Progenitor cell of endocrine pancreas (in vitro differentiated cells): Measurements from ENCODE around the gene CAMK1D. TPM values are rescaled to one million over a fixed set of nuclear protein-coding genes. Genes with fewer than 3 reads are reported as not detected.

Source experiments
- DNase-seq: peaks from one replicate; pipeline ENCODE4 v3.0.0; 2021; ENCODE audit warnings: low spot score; ENCODE audit not compliant: unreplicated experiment
- H3K27ac Mint-ChIP-seq: 2 replicates; pipeline ENCODE4 v1.8.0; 2021; ENCODE audit warnings: mild to moderate bottlenecking, moderate library complexity, mixed read lengths
- H3K27me3 Mint-ChIP-seq: 2 replicates; pipeline ENCODE4 v1.8.0; 2021; ENCODE audit warnings: mixed read lengths
- H3K36me3 Mint-ChIP-seq: 2 replicates; pipeline ENCODE4 v1.8.0; 2022; ENCODE audit warnings: mixed read lengths; ENCODE audit not compliant: insufficient read depth
- H3K4me1 Mint-ChIP-seq: 2 replicates; pipeline ENCODE4 v1.8.0; 2021; ENCODE audit warnings: low read depth, mixed read lengths
- H3K4me3 Mint-ChIP-seq: 2 replicates; pipeline ENCODE4 v1.8.0; 2021; ENCODE audit warnings: low read depth, mild to moderate bottlenecking, moderate library complexity, mixed read lengths
- H3K9me3 Mint-ChIP-seq: 2 replicates; pipeline ENCODE4 v1.8.0; 2021; ENCODE audit warnings: low read depth, mixed read lengths
- CTCF ChIP-seq: fragments of 200-600 bp; sonication (generic); IDR thresholded peaks from one replicate; pipeline ENCODE4 v1.5.0; 2021; ENCODE audit warnings: antibody characterized with exemption, mild to moderate bottlenecking; ENCODE audit not compliant: unreplicated experiment
- total RNA-seq: library from RNA; stranded (reverse); gene quantifications from 2 replicates; pipeline ENCODE4 v1.2.1, GENCODE V29; 2021

The CAMK1D gene
- total RNA-seq, 1 donor from 2014 or later: 10.8 TPM

- Mint-ChIP-seq H3K27me3 (no peaks in the 10 kb centered on the region), H3K27ac (peak overlapping the region; percentile 50), H3K9me3 (no peaks in the 10 kb centered on the region), H3K36me3 (peaks cover 2% of the 10 kb centered on the region), H3K4me1 (peaks cover 18% of the 10 kb centered on the region), H3K4me3 (no peak overlapping the region)
- TF ChIP-seq CTCF: no peak
- no peak for DNase-seq
Measured at GRCh38 chr10:12771981-12772760, 422.8 kb downstream of the CAMK1D start.

- H3K4me3 Mint-ChIP-seq: no peak overlapping the region
- H3K4me1 Mint-ChIP-seq: peaks cover 18% of the 10 kb centered on the region
- peaks cover 2% of the 10 kb centered on the region for H3K36me3 Mint-ChIP-seq
- H3K27me3 Mint-ChIP-seq: no peaks in the 10 kb centered on the region
- no peak for DNase-seq
- TF ChIP-seq CTCF: no peak
- H3K9me3 Mint-ChIP-seq: no peaks in the 10 kb centered on the region
- no peak overlapping the region for H3K27ac Mint-ChIP-seq
Measured at GRCh38 chr10:12772797-12773587, 423.6 kb downstream of the CAMK1D start.

DNA sequence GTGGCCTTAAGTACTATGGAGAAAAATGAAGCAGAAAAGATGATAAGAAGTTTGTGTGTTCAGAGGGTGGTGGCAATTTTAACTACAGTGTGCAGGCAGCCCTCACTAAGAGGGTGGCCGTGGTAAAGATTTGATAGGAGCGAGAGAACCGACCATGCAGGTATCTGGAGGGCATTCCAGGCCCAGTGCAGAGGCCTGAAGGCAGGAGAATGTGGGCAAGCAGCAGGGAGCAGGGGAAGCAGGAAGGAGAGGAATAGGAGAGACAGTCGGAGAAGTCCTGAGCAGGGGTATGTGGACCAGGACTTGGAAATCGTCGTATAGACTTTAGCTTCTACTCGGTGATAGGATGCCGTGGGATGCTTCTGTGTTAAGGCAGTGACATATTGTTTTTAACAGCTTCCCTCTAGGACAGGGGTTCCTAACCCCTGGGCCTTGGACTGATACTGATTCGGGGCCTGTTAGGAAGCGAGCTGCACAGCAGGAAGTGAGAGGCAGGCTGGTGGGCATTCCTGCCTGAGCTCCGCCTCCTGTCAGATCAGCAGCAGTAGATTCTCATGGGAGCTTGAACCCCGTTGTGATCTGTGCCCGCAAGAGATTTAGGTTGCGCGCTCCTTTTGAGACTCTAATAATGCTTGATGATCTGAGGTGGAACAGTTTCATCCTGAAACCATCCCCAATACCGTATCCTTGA lies 425.0 kb downstream of the CAMK1D start:
- no peak for DNase-seq
- Mint-ChIP-seq H3K4me3 (no peak overlapping the region), H3K9me3 (no peaks in the 10 kb centered on the region), H3K27ac (peak overlapping the region; percentile 73), H3K4me1 (peaks cover 18% of the 10 kb centered on the region), H3K27me3 (no peaks in the 10 kb centered on the region), H3K36me3 (peaks cover 2% of the 10 kb centered on the region)
- TF ChIP-seq CTCF: no peak

- H3K9me3 Mint-ChIP-seq: no peaks in the 10 kb centered on the region
- DNase-seq: no peak
- no peaks in the 10 kb centered on the region for H3K27me3 Mint-ChIP-seq
- TF ChIP-seq CTCF: no peak
- peaks cover 17% of the 10 kb centered on the region for H3K4me1 Mint-ChIP-seq
- peaks cover 2% of the 10 kb centered on the region for H3K36me3 Mint-ChIP-seq
- no peak overlapping the region for H3K27ac Mint-ChIP-seq
- no peak overlapping the region for H3K4me3 Mint-ChIP-seq
Measured at GRCh38 chr10:12777840-12778585, 428.7 kb downstream of the CAMK1D start.
